HEK293T (cell line): ENCODE data around the gene ESYT2.

ENCODE experiments used
- CTCF ChIA-PET: fragments of 350-600 bp; formaldehyde crosslinking; extraction: SDS; loops from one replicate; lab custom pipeline; 2021; ENCODE audit warnings: antibody characterized with exemption, inconsistent platforms; lab: Yijun Ruan, JAX
- POLR2A ChIA-PET: fragments of 350-600 bp; formaldehyde crosslinking; extraction: SDS; loops from one replicate; lab custom pipeline; 2020; ENCODE audit warnings: antibody characterized with exemption, inconsistent platforms; lab: Yijun Ruan, JAX
- DNase-seq: peaks from one replicate; pipeline ENCODE4 v3.0.0; 2012; ENCODE audit warnings: mixed read lengths; ENCODE audit errors: extremely low spot score
- ARNT ChIP-seq: fragments of 450-650 bp; IDR thresholded peaks from 2 replicates; pipeline ENCODE4 v1.6.1; 2017; ENCODE audit warnings: mild to moderate bottlenecking
- BHLHE40 ChIP-seq: fragments of 450-650 bp; IDR thresholded peaks from 2 replicates; pipeline ENCODE4 v1.6.1; 2016; ENCODE audit warnings: mild to moderate bottlenecking, moderate library complexity, borderline replicate concordance
- CTBP1 ChIP-seq: fragments of 450-650 bp; IDR thresholded peaks from 2 replicates; pipeline ENCODE4 v1.6.1; 2016; ENCODE audit warnings: borderline replicate concordance
- ELF4 ChIP-seq: fragments of 450-650 bp; IDR thresholded peaks from 2 replicates; pipeline ENCODE4 v1.6.1; 2017; ENCODE audit warnings: antibody characterized with exemption
- FOXA1 ChIP-seq: fragments of 450-650 bp; IDR thresholded peaks from 2 replicates; pipeline ENCODE4 v1.6.1; 2016; ENCODE audit warnings: mild to moderate bottlenecking
- FOXK2 ChIP-seq: fragments of 450-650 bp; IDR thresholded peaks from 2 replicates; pipeline ENCODE4 v1.6.1; 2016; ENCODE audit warnings: mild to moderate bottlenecking
- FOXM1 ChIP-seq: fragments of 450-650 bp; IDR thresholded peaks from 2 replicates; pipeline ENCODE4 v1.6.1; 2017; ENCODE audit warnings: mild to moderate bottlenecking, borderline replicate concordance
- HDGF ChIP-seq: fragments of 450-650 bp; IDR thresholded peaks from 2 replicates; pipeline ENCODE4 v1.6.1; 2017; ENCODE audit warnings: antibody characterized with exemption, borderline replicate concordance
- L3MBTL2 ChIP-seq: fragments of 450-650 bp; conservative IDR thresholded peaks from 2 replicates; pipeline ENCODE4 v1.6.1; 2016; ENCODE audit warnings: mild to moderate bottlenecking
- LEF1 ChIP-seq: fragments of 450-650 bp; IDR thresholded peaks from 2 replicates; pipeline ENCODE4 v1.6.1; 2017; ENCODE audit warnings: mild to moderate bottlenecking, borderline replicate concordance
- NFRKB ChIP-seq: fragments of 450-650 bp; IDR thresholded peaks from 2 replicates; pipeline ENCODE4 v1.6.1; 2016; ENCODE audit warnings: mild to moderate bottlenecking, moderate library complexity
- SP1 ChIP-seq: fragments of 450-650 bp; IDR thresholded peaks from 2 replicates; pipeline ENCODE4 v1.6.1; 2017
- SUZ12 ChIP-seq: fragments of 450-650 bp; IDR thresholded peaks from 2 replicates; pipeline ENCODE4 v1.6.1; 2016; ENCODE audit warnings: mild to moderate bottlenecking
- TARDBP ChIP-seq: fragments of 450-650 bp; IDR thresholded peaks from 2 replicates; pipeline ENCODE4 v1.6.1; 2016
- ZNF384 ChIP-seq: fragments of 450-650 bp; IDR thresholded peaks from 2 replicates; pipeline ENCODE4 v1.6.1; 2016
- TF ChIP-seq, protein P1 (sequence below): fragments of 450-650 bp; IDR thresholded peaks from 2 replicates; pipeline ENCODE4 v1.6.1; 2016

Gene ESYT2

GRCh38 chr7:158732494-158733219, 96.7 kb downstream of the ESYT2 start:
- no peak for DNase-seq
- ChIA-PET CTCF (interaction anchor here (1.0 to 1.6 kb wide), 2 partner anchors 18 to 21 kb away, joined by 3 read pairs; no protein-coding TSS in a partner anchor), POLR2A (interaction anchor here (2.6 kb wide), 1 partner anchor 27 kb away, joined by 9 read pairs; the partner anchor contains the start of gene NCAPG2)
- TF ChIP-seq ZNF384 (no peak), HDGF (no peak), L3MBTL2 (no peak), SUZ12 (no peak), FOXK2 (no peak), FOXA1 (no peak), NFRKB (no peak), LEF1 (no peak), TARDBP (no peak), ARNT (no peak), SP1 (no peak), CTBP1 (no peak), ELF4 (no peak)
- TF ChIP-seq, protein P1, sequence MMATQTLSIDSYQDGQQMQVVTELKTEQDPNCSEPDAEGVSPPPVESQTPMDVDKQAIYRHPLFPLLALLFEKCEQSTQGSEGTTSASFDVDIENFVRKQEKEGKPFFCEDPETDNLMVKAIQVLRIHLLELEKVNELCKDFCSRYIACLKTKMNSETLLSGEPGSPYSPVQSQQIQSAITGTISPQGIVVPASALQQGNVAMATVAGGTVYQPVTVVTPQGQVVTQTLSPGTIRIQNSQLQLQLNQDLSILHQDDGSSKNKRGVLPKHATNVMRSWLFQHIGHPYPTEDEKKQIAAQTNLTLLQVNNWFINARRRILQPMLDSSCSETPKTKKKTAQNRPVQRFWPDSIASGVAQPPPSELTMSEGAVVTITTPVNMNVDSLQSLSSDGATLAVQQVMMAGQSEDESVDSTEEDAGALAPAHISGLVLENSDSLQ, result no peak

DNA sequence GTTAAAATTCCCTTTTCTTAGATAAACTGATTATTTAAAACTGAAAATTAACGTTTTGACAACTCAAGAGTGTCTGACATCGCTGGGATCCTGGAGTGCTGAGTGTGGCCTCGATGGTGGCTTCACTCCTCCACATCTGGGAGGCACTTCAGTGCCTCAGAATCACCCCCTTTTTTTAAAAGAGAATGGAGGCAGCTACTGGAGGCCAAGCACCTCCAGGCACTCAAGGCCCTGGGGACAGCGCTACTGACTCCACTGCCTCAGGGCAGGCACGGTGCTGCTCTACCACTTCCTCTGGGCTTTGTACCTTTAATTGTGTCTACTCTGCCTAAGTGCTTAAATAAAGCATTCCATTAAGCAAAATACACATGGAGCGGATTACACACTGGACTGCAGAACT, 97.5 kb downstream of the ESYT2 start:
- TF ChIP-seq L3MBTL2, result no peak
- ChIA-PET POLR2A (no interaction called here), CTCF (no interaction called here)
- DNase-seq, result no peak

- TF ChIP-seq SUZ12 (no peak), L3MBTL2 (no peak), CTBP1 (no peak), FOXA1 (no peak), FOXM1 (no peak), BHLHE40 (no peak), LEF1 (no peak), ZNF384 (no peak), HDGF (no peak), ELF4 (no peak), TARDBP (no peak), SP1 (no peak), ARNT (no peak)
- TF ChIP-seq, protein P1, result no peak
- CTCF ChIA-PET, result no interaction called here
- POLR2A ChIA-PET, result no interaction called here
- no peak for DNase-seq
Measured at GRCh38 chr7:158730383-158731346, 98.6 kb downstream of the ESYT2 start.

- DNase-seq, result no peak
- ChIA-PET POLR2A (no interaction called here), CTCF (no interaction called here)
- no peak for TF ChIP-seq FOXA1
- no peak for TF ChIP-seq ELF4
- TF ChIP-seq ZNF384, result no peak
- TF ChIP-seq HDGF, result no peak
Measured at GRCh38 chr7:158729646-158730382, 99.5 kb downstream of the ESYT2 start.

DNA sequence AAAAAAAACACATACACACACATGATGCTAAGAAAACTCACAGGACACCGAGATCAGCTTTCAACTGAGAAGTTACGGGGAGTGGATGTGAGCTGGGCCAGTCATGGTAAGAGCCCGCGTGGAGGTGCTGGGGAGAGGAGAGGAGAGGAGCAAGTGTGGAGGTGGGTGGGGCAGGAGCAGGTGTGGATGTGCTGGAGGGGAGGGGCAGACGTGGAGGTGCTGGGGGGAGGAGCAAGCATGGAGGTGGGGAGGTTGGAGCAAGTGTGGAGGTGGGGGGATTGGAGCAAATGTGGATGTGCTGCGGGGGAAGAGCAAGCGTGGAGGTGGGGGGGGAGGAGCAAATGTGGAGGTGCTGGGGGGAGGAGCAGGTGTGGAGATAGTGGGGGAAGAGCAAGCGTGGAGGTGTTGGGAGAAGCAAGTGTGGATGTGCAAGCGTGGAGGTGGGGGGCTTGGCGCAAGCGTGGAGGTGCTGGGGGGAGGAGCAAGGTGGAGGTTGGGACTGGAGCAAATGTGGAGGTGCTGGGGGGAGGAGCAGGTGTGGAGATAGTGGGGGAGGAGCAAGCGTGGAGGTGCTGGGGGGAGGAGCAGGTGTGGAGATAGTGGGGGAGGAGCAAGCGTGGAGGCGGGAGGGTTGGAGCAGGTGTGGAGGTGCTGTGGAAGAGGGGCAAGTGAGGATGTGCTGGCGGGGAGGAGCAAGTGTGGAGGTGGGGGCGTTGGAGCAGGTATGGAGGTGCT, 100.2 kb downstream of the ESYT2 start:
- TF ChIP-seq SP1 (no peak), LEF1 (no peak), HDGF (no peak), FOXM1 (no peak)
- CTCF ChIA-PET, result interaction anchor here (0.7 kb wide), 1 partner anchor 23 kb away, joined by 4 read pairs; no protein-coding TSS in a partner anchor
- POLR2A ChIA-PET, result no interaction called here
- no peak for DNase-seq

DNA sequence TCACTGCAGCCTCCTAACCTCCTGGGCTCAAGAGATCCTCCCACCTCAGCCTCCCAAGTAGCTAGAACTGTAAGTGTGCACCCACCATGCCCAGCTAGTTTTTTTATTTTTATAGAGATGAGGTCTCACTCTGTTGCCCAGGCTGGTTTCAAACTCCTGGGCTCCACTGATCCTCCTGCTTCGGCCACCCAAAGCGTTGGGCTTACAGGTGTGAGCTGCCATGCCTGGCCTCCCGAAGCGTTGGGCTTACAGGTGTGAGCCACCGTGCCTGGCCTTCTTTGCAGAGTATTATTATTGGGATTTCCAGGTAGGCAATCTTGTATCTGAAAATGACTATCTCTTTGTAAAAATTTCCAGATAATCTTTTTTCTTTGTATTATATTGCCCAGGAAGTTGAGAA, 101.6 kb downstream of the ESYT2 start:
- TF ChIP-seq SP1 (no peak), L3MBTL2 (no peak), CTBP1 (no peak)
- DNase-seq, result no peak
- ChIA-PET CTCF (no interaction called here), POLR2A (no interaction called here)
